ENCODE results near the gene ZFYVE26. TPM values are rescaled to one million over a fixed set of nuclear protein-coding genes. Genes with fewer than 3 reads are reported as not detected.
"Not testable (repeated sequence)": the region's sequence is repeated elsewhere in the genome, so short reads cannot be mapped to it uniquely, and the experiment has no call there.

ZFYVE26 gene
- total RNA-seq, 1 donor from 2014 or later: 16.5 TPM

DNA sequence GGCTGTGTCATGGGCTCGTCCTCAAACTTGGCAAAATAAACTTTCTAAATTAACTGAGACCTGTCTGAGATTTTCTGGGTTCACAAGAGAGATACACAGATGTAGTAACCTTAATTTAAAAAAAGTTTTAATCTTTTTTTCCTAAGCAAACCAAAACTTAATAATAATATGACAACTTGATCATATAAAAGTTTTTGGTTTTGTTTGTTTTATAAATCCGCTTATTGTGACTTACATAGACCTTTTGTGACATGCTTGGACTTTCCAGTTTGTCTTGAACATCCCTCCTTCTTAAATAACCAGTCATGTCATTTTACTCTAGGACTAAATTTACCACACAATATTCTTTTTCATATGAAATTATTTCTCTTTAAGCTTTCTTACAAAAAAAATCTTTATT lies 106.2 kb downstream of the ZFYVE26 start:
- no peak for DNase-seq (ENCODE audit: low read depth in 2 of 2)

DNA sequence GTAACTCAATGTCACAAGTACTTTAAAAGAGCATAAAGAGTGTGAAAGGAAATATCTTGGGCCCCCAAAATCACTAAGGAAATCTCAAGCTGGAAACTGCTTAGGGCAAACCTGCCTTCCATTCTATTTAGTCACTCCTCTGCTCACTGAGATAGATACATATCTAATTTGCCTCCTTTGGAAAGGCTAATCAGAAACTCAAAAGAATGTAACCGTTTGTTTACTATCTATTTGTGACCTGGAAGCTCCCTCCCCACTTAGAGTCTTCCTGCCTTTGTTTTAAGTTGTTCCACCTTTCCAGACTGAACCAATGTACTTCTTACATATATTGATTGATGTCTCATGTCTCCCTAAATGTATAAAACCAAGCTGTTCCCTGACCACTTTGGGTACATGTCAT lies 106.6 kb downstream of the ZFYVE26 start:
- DNase-seq (ENCODE audit: low read depth in 2 of 2): not testable (repeated sequence)

- not testable (repeated sequence) for DNase-seq (ENCODE audit: low read depth in 2 of 2)
Observed at GRCh38 chr14:67709346-67709745, 107.0 kb downstream of the ZFYVE26 start.

DNA sequence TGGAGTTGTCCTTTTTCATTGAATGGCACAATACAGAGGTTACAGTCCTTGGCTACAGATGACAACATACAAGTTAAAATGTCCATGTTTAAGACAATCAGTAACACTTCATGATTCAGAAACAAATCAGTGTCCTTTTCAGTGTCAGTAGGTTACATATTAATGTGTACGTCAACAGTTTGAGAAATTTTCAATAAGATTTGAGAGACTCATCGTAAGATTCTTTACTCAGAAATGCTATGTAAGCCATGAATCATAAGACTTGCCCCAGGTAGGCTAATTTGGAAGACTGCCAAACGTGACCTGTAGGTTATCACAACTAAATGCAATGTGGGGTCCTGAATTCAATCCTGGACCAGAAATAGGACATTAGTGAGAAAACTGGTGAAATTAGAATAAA lies 111.2 kb downstream of the ZFYVE26 start:
- DNase-seq (ENCODE audit: low read depth in 2 of 2): no peak

DNA sequence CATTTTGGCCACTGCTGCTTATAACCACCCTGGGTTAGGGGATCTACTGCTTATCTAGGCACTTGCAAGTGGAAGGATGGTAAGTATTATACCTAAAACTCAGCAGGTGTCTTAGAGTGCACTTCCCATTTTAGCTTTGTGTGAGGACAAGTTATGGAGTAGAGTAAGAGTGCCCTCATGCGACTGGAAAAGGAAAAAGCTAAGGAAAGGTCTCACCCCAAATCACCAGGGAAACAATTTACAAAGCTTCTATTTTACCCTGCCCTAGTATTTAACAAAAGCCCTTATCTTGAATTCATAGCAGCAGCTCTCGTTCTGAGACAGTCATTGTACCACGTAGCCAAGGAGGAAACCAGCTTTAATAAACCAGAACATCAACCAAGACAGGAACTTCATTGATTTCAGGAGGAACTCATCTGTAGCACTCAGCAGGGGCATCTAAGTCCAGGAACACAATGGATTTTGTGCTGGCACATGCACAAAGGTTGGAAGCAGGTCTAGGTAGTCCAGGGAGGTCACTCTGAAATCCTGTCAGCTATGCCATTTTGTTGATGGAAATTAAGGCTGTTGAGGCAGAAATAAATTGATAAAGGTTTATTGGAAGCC lies 111.8 kb downstream of the ZFYVE26 start:
- DNase-seq (ENCODE audit: low read depth in 2 of 2): peak; percentile 63 to 71

DNA sequence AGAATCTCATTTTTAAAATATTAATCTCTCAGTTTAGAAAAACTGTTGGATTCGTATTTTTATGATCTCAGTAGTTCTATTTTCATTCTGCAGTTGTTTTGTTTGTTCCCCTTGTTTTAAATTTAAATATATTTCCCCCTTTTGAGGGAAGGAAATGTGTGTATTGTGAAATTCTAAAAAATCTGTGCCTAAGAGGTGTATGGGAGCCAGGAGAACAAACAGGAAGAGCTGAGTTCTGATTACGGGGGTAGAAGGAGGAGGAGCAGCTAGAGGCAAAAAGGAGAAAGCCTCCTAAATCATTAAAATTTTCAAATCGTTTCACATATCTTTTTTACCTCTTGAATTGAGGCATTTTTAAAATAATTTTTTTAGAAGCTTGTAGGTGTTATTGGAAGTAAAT lies 112.4 kb downstream of the ZFYVE26 start:
- no peak for DNase-seq (ENCODE audit: low read depth in 2 of 2)

DNA sequence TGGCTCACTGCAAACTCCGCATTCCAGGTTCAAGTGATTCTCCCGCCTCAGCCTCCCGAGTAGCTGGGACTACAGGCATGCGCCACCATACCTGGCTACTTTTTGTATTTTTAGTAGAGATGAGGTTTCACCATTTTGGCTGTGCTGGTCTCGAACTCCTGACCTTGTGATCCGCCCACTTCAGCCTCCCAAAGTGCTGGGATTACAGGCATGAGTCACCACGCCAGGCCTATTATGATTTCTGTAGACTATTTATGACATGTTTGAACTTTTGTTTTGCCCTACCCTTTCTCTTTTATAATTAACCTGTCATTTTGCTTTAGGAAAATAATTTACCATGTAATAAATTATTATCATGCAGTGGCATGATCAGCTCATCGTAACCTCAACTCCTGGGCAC lies 114.9 kb downstream of the ZFYVE26 start, which contains the start of gene RDH12:
Gene RDH12 (plus strand): TSS at position 395 of the 400 bp plus-strand sequence. CDS start 20,757 bp downstream, outside the sequence.
- not testable (repeated sequence) for DNase-seq (ENCODE audit: low read depth in 2 of 2)

GRCh38 chr14:67698179-67698578 lies 118.2 kb downstream of the ZFYVE26 start:
- DNase-seq (ENCODE audit: low read depth in 2 of 2): no peak

DNA sequence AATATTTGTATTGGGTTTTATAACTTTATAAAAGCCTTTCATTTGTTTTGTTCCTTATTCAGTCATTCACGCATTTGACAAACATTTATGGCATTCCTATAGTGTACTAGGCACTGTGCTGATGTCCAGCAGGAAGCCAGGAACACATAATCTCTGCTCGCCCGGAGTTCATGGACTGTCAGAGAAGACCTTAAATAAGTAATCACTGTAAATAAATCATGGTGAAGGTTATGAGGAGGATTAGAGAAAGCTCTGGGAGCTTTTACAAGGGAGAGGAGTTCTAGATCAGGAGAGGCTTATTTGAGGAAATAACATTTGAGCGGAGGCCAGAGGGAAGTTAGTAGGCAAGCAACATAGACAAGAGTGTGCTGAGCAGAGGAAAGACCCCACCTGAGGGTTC lies 119.4 kb downstream of the ZFYVE26 start:
- no peak for DNase-seq (ENCODE audit: low read depth in 2 of 2)

Other genes with a start within 250 kb of the ZFYVE26 start
- 9.4 and 14.1 TPM in 2 replicates for gene PIGH, start 216.3 kb downstream of the ZFYVE26 start, total RNA-seq
- 33.8 and 39.7 TPM in 2 replicates for gene ARG2, start 196.7 kb downstream of the ZFYVE26 start, total RNA-seq
- gene VTI1B, start 142.0 kb downstream of the ZFYVE26 start, total RNA-seq: 37.7 and 46.0 TPM in 2 replicates
- 67.3 and 96.2 TPM in 2 replicates for gene RDH11, start 120.8 kb downstream of the ZFYVE26 start, total RNA-seq
- gene RDH12, start 114.7 kb downstream of the ZFYVE26 start, total RNA-seq: under 0.01 TPM in 1 of 2 replicates, not detected in the other
- gene RAD51B, start 3.2 kb upstream of the ZFYVE26 start, total RNA-seq: 8.1 and 8.9 TPM in 2 replicates

Data from lung microvascular endothelial cell (primary cell).